GM21515 (cell line): ENCODE data around the gene POFUT2.
"Not testable (repeated sequence)": the region's sequence is repeated elsewhere in the genome, so short reads cannot be mapped to it uniquely, and the experiment has no call there.

Experiments used
- ATAC-seq: cut with Tn5 transposase; IDR thresholded peaks from one replicate; pipeline ENCODE4 v1.9.1; 2021; ENCODE audit not compliant: unreplicated experiment

POFUT2 gene

GRCh38 chr21:45326169-45326851 is 38.6 kb upstream of the POFUT2 start:
- no peak for ATAC-seq

- no peak for ATAC-seq
These were observed 37.8 kb upstream of the POFUT2 start for GRCh38 chr21:45325206-45326168.

- no peak for ATAC-seq
These were observed 37.0 kb upstream of the POFUT2 start for GRCh38 chr21:45324489-45325205.

GRCh38 chr21:45323487-45324311 is 36.0 kb upstream of the POFUT2 start:
- ATAC-seq = no peak

GRCh38 chr21:45322960-45323461 is 35.3 kb upstream of the POFUT2 start:
- ATAC-seq = no peak

GRCh38 chr21:45322231-45322959 is 34.7 kb upstream of the POFUT2 start:
- no peak for ATAC-seq

- no peak for ATAC-seq
These were observed 32.7 kb upstream of the POFUT2 start for GRCh38 chr21:45320261-45321025.

GRCh38 chr21:45319461-45320211 is 31.9 kb upstream of the POFUT2 start:
- no peak for ATAC-seq

- ATAC-seq = no peak
These were observed 31.1 kb upstream of the POFUT2 start for GRCh38 chr21:45318556-45319404.

- no peak for ATAC-seq
These were observed 30.5 kb upstream of the POFUT2 start for GRCh38 chr21:45318146-45318555.

- no peak for ATAC-seq
These were observed 29.9 kb upstream of the POFUT2 start for GRCh38 chr21:45317398-45318145.

- no peak for ATAC-seq
These were observed 29.2 kb upstream of the POFUT2 start for GRCh38 chr21:45316871-45317397.

GRCh38 chr21:45315676-45316470 is 28.2 kb upstream of the POFUT2 start:
- ATAC-seq = not testable (repeated sequence)

- no peak for ATAC-seq
These were observed 26.0 kb upstream of the POFUT2 start for GRCh38 chr21:45313682-45314081.

GRCh38 chr21:45313015-45313414 is 25.3 kb upstream of the POFUT2 start:
- no peak for ATAC-seq

- ATAC-seq = no peak
These were observed 24.6 kb upstream of the POFUT2 start for GRCh38 chr21:45312296-45312695.
